HL-60/S4 treated with retinoic acid at 250 ng/mL for 4 days and 3 days (cell line): ENCODE results near the gene IL17REL.
"Not testable (repeated sequence)": the region's sequence is repeated elsewhere in the genome, so short reads cannot be mapped to it uniquely, and the experiment has no call there.

Experiments used
- in situ Hi-C: fragments of 300-500 bp; cut with MboI; formaldehyde crosslinking; loops from 2 replicates; pipeline ENCODE4 v1.7.0; 2022; ENCODE audit warnings: low sequenced_read_pairs

The IL17REL gene

GRCh38 chr22:49948116-49948957 lies 64.2 kb downstream of the IL17REL start:
- in situ Hi-C loops, result no loop called here

GRCh38 chr22:49947296-49947622 lies 65.3 kb downstream of the IL17REL start:
- in situ Hi-C loops, result no loop called here

DNA sequence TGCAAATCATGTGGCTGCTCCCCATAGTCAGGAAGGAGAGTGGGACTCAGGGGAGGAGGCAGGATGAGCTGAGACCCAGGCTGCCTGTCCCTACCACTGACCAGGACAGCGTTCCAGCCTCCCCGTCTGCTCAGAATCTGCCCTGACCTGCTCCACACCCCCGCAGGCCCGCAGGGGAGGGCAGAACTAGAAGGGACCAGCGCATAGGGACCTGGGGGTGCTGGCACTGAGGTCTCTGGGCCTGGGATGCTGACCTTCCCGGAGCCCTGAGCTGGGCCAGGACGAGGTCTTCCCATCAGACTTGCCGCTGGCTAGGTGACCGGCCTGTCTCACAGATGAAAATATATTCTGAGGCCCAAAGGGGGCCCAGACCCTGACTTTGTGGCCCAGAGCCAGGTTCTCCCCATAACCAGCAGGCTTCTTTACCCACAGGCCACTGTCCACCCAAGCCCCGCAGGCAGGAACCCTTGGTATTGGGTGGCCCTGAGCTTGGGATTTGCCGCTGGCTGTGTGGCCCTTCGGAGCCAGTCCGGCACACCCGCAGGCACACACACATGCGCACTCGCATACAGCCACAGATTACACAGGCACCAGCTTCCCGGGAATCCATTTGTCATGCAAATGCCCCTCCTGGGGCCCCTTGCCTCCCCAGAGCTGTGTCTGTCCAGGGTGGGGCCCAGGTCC lies 65.8 kb downstream of the IL17REL start:
- in situ Hi-C loops, result no loop called here

GRCh38 chr22:49945042-49945794 lies 67.3 kb downstream of the IL17REL start:
- in situ Hi-C loops, result not testable (repeated sequence)
